Skeletal muscle tissue (tissue), 4 donors: ENCODE results near the gene DRC1. TPM values are rescaled to one million over a fixed set of nuclear protein-coding genes. Genes with fewer than 3 reads are reported as not detected.

Experiments used
- H3K27ac ChIP-seq: one replicate; pipeline ENCODE4 v1.7.0; 2013; ENCODE audit warnings: mild to moderate bottlenecking, low read depth, low read length, inconsistent platforms
- H3K27me3 ChIP-seq, 3 donors: one replicate each; pipeline ENCODE4 v1.7.0; 2013; ENCODE audit warnings: low read length in 3 of 3; ENCODE audit not compliant: control insufficient read depth in 3 of 3, insufficient read depth in 3 of 3
- H3K36me3 ChIP-seq, 3 donors: one replicate each; pipeline ENCODE4 v1.7.0; 2013; ENCODE audit warnings: low read length in 3 of 3; ENCODE audit not compliant: control insufficient read depth in 3 of 3, insufficient read depth in 3 of 3
- H3K4me1 ChIP-seq, 3 donors: one replicate each; pipeline ENCODE4 v1.7.0; 2013; ENCODE audit warnings: low read length in 3 of 3, mild to moderate bottlenecking in 3 of 3; ENCODE audit not compliant: control insufficient read depth in 3 of 3, insufficient read depth in 3 of 3
- H3K4me3 ChIP-seq, 3 donors: one replicate each; pipeline ENCODE4 v1.7.0; 2013; ENCODE audit warnings: low read length in 3 of 3
- H3K9ac ChIP-seq, 3 donors: one replicate each; pipeline ENCODE4 v1.7.0; 2013; ENCODE audit warnings: low read length in 3 of 3, mild to moderate bottlenecking in 3 of 3, moderate library complexity in 2 of 3, low read depth in 1 of 3
- H3K9me3 ChIP-seq, 3 donors: one replicate each; pipeline ENCODE4 v1.7.0; 2013; ENCODE audit warnings: low read length in 3 of 3; ENCODE audit not compliant: control insufficient read depth in 3 of 3
- total RNA-seq: library from RNA; depleted of rRNA; stranded (reverse); fragments of >200 nt; gene quantifications from one replicate; pipeline ENCODE4 v1.2.3, GENCODE V29; 2014
- donor health status: Osteomylitis.

DRC1 gene
- total RNA-seq, 1 donor from 2014 or later, result 2.1 TPM

DNA sequence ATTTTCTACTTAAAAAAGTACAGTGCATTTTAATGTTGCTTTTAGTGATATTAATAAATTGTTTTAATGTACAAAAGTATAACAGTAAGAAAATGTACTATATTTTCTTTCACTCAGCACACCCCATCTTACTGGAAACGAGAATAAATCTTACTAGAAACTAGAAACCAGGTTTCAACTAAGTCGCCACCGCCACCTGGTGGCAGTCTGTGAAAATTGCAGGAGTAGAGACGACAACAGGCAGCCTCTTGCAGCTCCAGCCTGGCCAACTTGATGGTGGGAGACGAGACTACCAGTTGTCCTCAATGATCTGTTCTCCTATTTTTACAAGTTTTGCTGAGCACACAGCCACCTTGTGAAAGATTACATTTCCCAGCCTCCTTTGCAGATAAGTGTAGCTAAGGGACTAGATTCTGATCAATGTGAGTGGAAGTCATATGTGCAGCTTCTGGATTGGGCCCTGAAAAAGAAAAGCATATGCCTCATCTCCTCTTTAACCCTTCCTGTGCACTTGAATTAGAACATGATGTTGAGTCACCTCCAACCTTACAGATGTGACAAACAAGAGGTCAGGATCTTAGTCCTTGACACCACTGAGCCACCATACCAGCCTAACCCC is 67.5 kb downstream of the DRC1 start:
- peaks cover 0 to 7% (median 0%) of the 10 kb centered on the region in 3 donors for H3K9me3 ChIP-seq
- H3K4me3 ChIP-seq, result no peak overlapping the region
- H3K4me1 ChIP-seq, result peaks cover 0 to 5% (median 3%) of the 10 kb centered on the region in 3 donors

GRCh38 chr2:26469955-26470354 is 68.2 kb downstream of the DRC1 start:
- Histone ChIP-seq H3K9me3 (peaks cover 0 to 7% (median 0%) of the 10 kb centered on the region in 3 donors), H3K36me3 (no peaks in the 10 kb centered on the region), H3K4me3 (no peak overlapping the region), H3K9ac (no peak overlapping the region), H3K27ac (no peak overlapping the region), H3K4me1 (peaks cover 0 to 5% (median 3%) of the 10 kb centered on the region in 3 donors), H3K27me3 (no peaks in the 10 kb centered on the region)

More for the DNA sequence above, 67.5 kb downstream of the DRC1 start:
- no peak overlapping the region for H3K9ac ChIP-seq
- H3K27ac ChIP-seq, result no peak overlapping the region
- H3K27me3 ChIP-seq, result no peaks in the 10 kb centered on the region
- H3K36me3 ChIP-seq, result no peaks in the 10 kb centered on the region

- Histone ChIP-seq H3K4me1 (peaks cover 0 to 5% (median 3%) of the 10 kb centered on the region in 3 donors), H3K9ac (no peak overlapping the region), H3K4me3 (no peak overlapping the region), H3K9me3 (peaks cover 0 to 7% (median 0%) of the 10 kb centered on the region in 3 donors), H3K27me3 (no peaks in the 10 kb centered on the region), H3K27ac (no peak overlapping the region), H3K36me3 (no peaks in the 10 kb centered on the region)
Observed at GRCh38 chr2:26470601-26471260, 69.0 kb downstream of the DRC1 start.

GRCh38 chr2:26471289-26471688 is 69.6 kb downstream of the DRC1 start:
- Histone ChIP-seq H3K4me1 (peaks cover 0 to 5% (median 3%) of the 10 kb centered on the region in 3 donors), H3K27ac (no peak overlapping the region), H3K27me3 (no peaks in the 10 kb centered on the region), H3K9me3 (peaks cover 0 to 7% (median 0%) of the 10 kb centered on the region in 3 donors), H3K9ac (no peak overlapping the region), H3K36me3 (no peaks in the 10 kb centered on the region), H3K4me3 (no peak overlapping the region)

DNA sequence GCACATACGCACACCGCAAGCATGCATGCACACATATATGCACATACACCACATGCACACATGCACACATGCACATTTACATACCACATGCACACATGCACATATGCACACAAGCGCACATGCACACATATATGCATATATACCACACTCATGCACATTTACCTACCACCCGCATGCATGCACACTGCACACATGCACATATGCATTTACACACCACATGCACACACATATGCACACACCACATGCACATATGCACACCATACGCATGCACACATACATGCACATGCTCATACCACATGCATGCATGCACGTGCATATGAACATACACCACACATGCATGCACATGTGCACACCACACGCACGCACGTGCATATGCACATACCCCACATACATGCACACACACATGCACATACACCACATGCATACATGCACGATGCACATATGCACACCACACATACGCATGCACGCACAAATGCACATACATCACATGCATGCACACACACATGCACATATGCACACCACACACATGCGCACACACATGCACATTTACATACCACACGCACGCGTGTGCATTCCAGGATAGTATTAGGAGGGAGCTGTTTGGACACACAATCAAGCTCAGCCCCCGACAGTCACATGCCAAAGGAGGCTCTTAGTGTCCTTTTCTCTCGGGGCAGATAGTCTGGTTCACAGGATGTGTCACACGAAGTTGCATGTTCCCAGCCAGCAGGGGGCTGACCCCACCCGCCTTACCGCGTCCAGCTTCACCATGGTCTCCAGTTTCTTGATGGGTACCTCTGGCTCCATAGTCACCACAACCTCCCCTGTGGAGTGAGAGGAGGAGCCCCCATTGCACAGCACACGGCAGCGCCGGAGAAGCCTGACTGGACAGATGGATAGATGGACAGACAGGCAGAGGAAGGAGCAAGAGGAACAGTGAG is 70.3 kb downstream of the DRC1 start:
- no peaks in the 10 kb centered on the region for H3K36me3 ChIP-seq

DNA sequence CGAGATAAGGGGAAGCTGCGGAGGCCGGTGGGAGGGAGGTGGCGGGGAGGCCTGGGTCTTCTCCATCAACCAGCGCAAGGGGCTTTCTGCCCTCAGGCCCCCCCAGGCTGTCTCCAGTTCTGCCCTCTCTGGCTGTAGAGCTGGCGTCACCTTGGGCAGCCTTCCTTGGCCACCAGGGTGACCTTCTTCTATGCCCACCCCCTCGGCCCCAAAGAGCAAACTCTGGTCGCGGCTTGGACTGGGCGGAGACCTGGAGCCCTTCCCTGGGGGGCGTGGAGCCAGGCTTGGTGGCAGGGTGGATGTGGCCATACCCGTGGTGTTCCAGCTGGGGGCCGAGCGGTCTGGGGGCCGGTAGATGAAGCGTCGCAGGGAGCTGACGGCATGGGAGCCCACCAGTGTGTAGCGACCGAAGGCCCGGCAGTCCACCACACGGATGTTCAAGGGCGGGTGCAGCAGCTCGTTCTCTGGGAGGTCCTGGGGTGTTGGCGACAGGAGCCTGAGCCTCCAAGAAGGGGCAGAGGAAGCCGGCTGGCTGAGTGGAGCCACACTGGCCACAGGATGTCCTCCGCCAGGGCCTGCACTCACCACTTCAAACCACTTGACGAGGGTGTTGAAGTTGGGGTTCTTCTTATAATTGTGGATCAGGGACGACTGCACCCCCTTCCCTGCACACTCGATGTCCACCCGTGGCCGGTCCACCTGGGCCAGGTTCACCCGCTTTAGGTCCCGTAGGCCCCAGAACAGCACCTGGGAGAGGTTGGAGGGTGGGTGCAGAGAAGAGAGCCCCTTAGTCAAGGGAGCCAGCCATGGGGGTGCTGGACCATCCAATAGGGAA is 71.3 kb downstream of the DRC1 start:
- Histone ChIP-seq H3K9me3 (peaks cover 0 to 7% (median 0%) of the 10 kb centered on the region in 3 donors), H3K4me1 (peaks cover 5% of the 10 kb centered on the region in 3 donors), H3K36me3 (no peaks in the 10 kb centered on the region), H3K9ac (no peak overlapping the region), H3K27me3 (no peaks in the 10 kb centered on the region), H3K27ac (no peak overlapping the region), H3K4me3 (no peak overlapping the region)

More for the DNA sequence above, 70.3 kb downstream of the DRC1 start:
- Histone ChIP-seq H3K9ac (no peak overlapping the region), H3K4me1 (peaks cover 0 to 5% (median 0%) of the 10 kb centered on the region in 3 donors), H3K27ac (no peak overlapping the region), H3K9me3 (peaks cover 0 to 7% (median 0%) of the 10 kb centered on the region in 3 donors), H3K27me3 (no peaks in the 10 kb centered on the region), H3K4me3 (no peak overlapping the region)

- H3K27ac ChIP-seq, result no peak overlapping the region
- H3K9me3 ChIP-seq, result peaks cover 0 to 7% (median 0%) of the 10 kb centered on the region in 3 donors
- H3K36me3 ChIP-seq, result no peaks in the 10 kb centered on the region
- H3K9ac ChIP-seq, result no peak overlapping the region
- no peaks in the 10 kb centered on the region for H3K27me3 ChIP-seq
- no peak overlapping the region for H3K4me3 ChIP-seq
- peaks cover 5 to 7% (median 5%) of the 10 kb centered on the region in 3 donors for H3K4me1 ChIP-seq
Observed at GRCh38 chr2:26473796-26474195, 72.1 kb downstream of the DRC1 start.

DNA sequence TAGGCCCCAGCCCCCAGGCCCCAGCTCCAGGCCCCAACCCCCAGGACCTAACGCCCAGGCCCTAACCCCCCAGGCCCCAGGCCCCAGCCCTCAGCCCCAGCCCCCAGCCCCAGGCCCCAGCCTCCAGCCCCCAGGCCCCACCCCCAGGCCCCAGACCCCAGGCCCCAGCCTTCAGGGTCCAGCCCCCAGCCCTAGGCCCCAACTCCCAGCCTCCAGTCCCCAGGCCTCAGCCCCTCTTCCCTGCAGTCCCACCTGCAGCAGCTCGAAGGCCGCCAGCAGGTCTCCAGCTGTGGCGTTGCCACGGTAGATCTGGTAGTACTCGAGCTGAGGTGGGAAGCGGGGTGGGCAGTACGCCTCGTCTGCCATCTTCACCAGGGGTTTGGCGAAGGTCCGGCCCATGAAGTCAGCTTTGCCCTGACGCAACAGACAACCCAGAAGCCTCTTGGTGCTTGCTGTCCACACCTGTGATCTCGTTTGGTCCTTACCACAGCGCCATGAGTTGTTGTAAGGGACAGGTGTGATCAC is 72.6 kb downstream of the DRC1 start:
- H3K27me3 ChIP-seq, result no peaks in the 10 kb centered on the region
- H3K36me3 ChIP-seq, result no peaks in the 10 kb centered on the region
- no peak overlapping the region for H3K9ac ChIP-seq
- peaks cover 5 to 7% (median 5%) of the 10 kb centered on the region in 3 donors for H3K4me1 ChIP-seq
- H3K27ac ChIP-seq, result no peak overlapping the region
- no peak overlapping the region for H3K4me3 ChIP-seq
- H3K9me3 ChIP-seq, result peaks cover 0 to 5% (median 0%) of the 10 kb centered on the region in 3 donors

DNA sequence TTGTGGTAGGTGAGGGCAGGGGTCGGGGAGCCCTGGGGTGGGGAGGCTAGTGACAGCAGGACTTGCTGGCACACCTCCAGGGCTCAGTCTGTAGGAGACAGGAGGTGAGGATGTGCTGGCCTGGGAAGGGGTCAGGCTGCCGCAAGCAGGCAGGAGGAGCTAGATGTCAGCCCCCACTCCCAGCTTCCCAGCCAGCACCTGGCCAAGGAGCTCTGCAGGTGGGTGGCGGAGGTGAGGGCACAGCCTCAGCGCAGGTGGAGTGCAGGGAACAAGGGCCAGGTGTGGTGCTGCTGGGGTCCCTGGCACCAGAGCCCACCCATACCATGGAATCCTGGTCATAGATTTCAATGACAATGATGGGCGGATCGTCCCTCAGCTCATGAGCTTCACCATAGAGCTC is 73.3 kb downstream of the DRC1 start:
- no peak overlapping the region for H3K27ac ChIP-seq
- H3K9ac ChIP-seq, result no peak overlapping the region
- H3K4me1 ChIP-seq, result peaks cover 5 to 7% (median 5%) of the 10 kb centered on the region in 3 donors
- H3K36me3 ChIP-seq, result no peaks in the 10 kb centered on the region
- no peaks in the 10 kb centered on the region for H3K27me3 ChIP-seq
- H3K9me3 ChIP-seq, result no peaks in the 10 kb centered on the region
- H3K4me3 ChIP-seq, result no peak overlapping the region
